GM13977 (cell line): ENCODE measurements around the gene LACTB.

Experiments used
- DNase-seq: peaks from one replicate; pipeline ENCODE4 v3.0.0; 2012; ENCODE audit warnings: low spot score
- CTCF ChIP-seq: IDR thresholded peaks from 2 replicates; pipeline ENCODE4 v1.5.1; 2012; ENCODE audit warnings: mild to moderate bottlenecking, control low read depth; ENCODE audit not compliant: insufficient read depth; ENCODE audit errors: extremely low read depth, missing control alignments
- in situ Hi-C: fragments of 300-500 bp; cut with MboI; formaldehyde crosslinking; loops from one replicate; pipeline ENCODE4 v1.12.0; 2022; ENCODE audit warnings: low sequenced_read_pairs, low pct_unique_long_range_greater_than_20kb, mixed read lengths, inconsistent platforms; ENCODE audit not compliant: unreplicated experiment

LACTB gene

DNA sequence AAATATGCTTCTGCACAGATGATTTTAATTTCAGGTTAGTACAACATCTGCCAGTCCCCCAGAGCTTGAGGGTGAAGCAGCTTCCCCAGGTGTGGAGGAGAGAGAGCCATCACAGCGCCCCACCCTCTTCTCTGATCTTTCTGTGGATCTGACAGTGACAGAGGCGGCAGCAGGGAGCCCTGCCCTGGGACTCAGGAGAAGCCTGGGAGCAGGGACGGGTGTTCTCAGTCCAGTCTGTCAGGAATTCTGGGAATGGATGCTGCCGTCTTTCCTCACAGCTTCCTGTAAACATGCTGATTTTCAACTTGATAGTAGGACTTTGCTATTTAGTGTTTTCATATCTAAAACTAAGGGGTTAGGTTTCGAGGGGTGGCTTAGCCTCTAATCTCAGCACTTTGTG is 56.4 kb downstream of the LACTB start:
- in situ Hi-C loops, result no loop called here
- no peak for DNase-seq
- TF ChIP-seq CTCF, result no peak

- TF ChIP-seq CTCF, result no peak
- in situ Hi-C loops, result no loop called here
- no peak for DNase-seq
Observed at GRCh38 chr15:63180746-63181145, 59.1 kb downstream of the LACTB start.

DNA sequence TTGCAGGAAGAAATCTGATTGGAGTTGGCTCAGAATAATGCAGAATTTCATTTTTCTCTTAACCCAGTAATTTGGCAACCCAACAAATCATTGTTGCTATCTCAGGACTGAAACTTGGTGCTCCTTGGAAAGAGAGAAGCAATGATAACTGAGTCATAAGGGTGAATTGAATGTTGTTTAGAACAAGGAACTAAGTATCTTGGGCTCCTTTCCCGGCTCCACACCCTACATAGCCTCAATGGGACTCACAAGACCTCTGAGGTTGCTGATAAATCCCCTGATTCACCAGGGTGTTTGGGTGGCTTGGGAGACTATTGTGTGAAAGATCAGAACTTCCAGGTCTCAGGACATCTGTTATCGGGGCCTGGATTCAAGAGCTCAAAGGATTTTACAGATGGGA is 60.0 kb downstream of the LACTB start:
- DNase-seq, result no peak
- TF ChIP-seq CTCF, result no peak
- in situ Hi-C loops, result no loop called here

GRCh38 chr15:63185206-63185605 is 63.5 kb downstream of the LACTB start:
- in situ Hi-C loops, result no loop called here
- TF ChIP-seq CTCF, result no peak
- DNase-seq, result no peak

GRCh38 chr15:63186065-63186464 is 64.4 kb downstream of the LACTB start:
- no peak for TF ChIP-seq CTCF
- in situ Hi-C loops, result no loop called here
- DNase-seq, result no peak

- no peak for DNase-seq
- in situ Hi-C loops, result no loop called here
- no peak for TF ChIP-seq CTCF
Observed at GRCh38 chr15:63187589-63188226, 66.0 kb downstream of the LACTB start.
